Lung (tissue), 12 donors: ENCODE results near the gene SERPINI1. TPM values are rescaled to one million over a fixed set of nuclear protein-coding genes. Genes with fewer than 3 reads are reported as not detected.
A peak's percentile ranks its signal among the peaks of the same experiment; 100 is the strongest.

Source experiments
- ATAC-seq: fragments of 200-7000 bp; cut with Tn5 transposase; one replicate; pipeline ENCODE4 v1.9.1; 2020; ENCODE audit warnings: moderate number of reproducible peaks; ENCODE audit not compliant: insufficient read depth, low FRiP score
- DNase-seq, 3 donors: peaks; one replicate each; pipeline ENCODE4 v3.0.0-alpha.2; 2013 to 2017
- H3K27ac ChIP-seq, 2 donors: one replicate each; pipeline ENCODE4 v1.5.1; 2013; ENCODE audit warnings: mild to moderate bottlenecking in 2 of 2, moderate library complexity in 2 of 2, control low read depth in 1 of 2, inconsistent platforms in 1 of 2, low read depth in 1 of 2, low read length in 1 of 2
- H3K27me3 ChIP-seq, 3 donors: one replicate each; pipeline ENCODE4 v1.5.1; 2013; ENCODE audit warnings: low read length in 2 of 3; ENCODE audit not compliant: control insufficient read depth in 3 of 3, insufficient read depth in 3 of 3
- H3K36me3 ChIP-seq, 4 donors: one replicate each; pipeline ENCODE4 v1.5.1; 2013; ENCODE audit warnings: low read length in 4 of 4, mild to moderate bottlenecking in 1 of 4, moderate library complexity in 1 of 4; ENCODE audit not compliant: control insufficient read depth in 4 of 4, insufficient read depth in 4 of 4
- H3K4me1 ChIP-seq, 5 donors: one replicate each; pipeline ENCODE4 v1.5.1; 2013; ENCODE audit warnings: low read length in 5 of 5, mild to moderate bottlenecking in 2 of 5, moderate library complexity in 1 of 5; ENCODE audit not compliant: control insufficient read depth in 5 of 5, insufficient read depth in 5 of 5
- H3K4me3 ChIP-seq: one replicate; pipeline ENCODE4 v1.5.1; 2013; ENCODE audit warnings: mild to moderate bottlenecking, control low read depth, moderate library complexity
- H3K9ac ChIP-seq, 2 donors: one replicate each; pipeline ENCODE4 v1.5.1; 2013; ENCODE audit warnings: low read length in 2 of 2, control low read depth in 1 of 2; ENCODE audit not compliant: insufficient read depth in 1 of 2
- H3K9me3 ChIP-seq, 4 donors: one replicate each; pipeline ENCODE4 v1.5.1; 2013; ENCODE audit warnings: low read length in 3 of 4, mild to moderate bottlenecking in 1 of 4, moderate library complexity in 1 of 4; ENCODE audit not compliant: control insufficient read depth in 4 of 4, insufficient read depth in 3 of 4
- CTCF ChIP-seq: IDR thresholded peaks from 2 replicates; pipeline ENCODE4 v1.5.1; 2012; ENCODE audit warnings: mild to moderate bottlenecking; ENCODE audit errors: control extremely low read depth, extremely low read depth
- WGBS, 2 donors: extraction: QIAGEN DNeasy Blood & Tissue Kit; methylation state at CpG; one replicate each; pipeline ENCODE4 v1.1.7; 2013; 5-methylcytosine and 5-hydroxymethylcytosine counted together
- polyA plus RNA-seq, 2 donors: library from polyadenylated mRNA; stranded (reverse); fragments of 200-250 nt; gene quantifications; one replicate each; pipeline ENCODE4 v1.2.1, GENCODE V29; 2013
- total RNA-seq, 2 donors: library from RNA; depleted of rRNA in 1 of 2; stranded (reverse); fragments of >200 nt in 1 of 2; gene quantifications; one replicate each; pipeline ENCODE4 v1.2.1, GENCODE V29; 2014 to 2021
- donor health status: control.
- donor health status: control.
- donor health status: Bipolar disorder and iron deficiency.
- donor health status: healthy.
- donor health status: DM: yes; HTN: yes; CAD: no.

The SERPINI1 gene
- total and polyA plus RNA-seq, 4 donors, result 3.3 to 18.3 (median 5.5) TPM

- no peak for TF ChIP-seq CTCF
- ATAC-seq, result no peak
- no peaks in the 10 kb centered on the region for H3K27me3 ChIP-seq
- no peaks in the 10 kb centered on the region for H3K36me3 ChIP-seq
- no peak overlapping the region for H3K9ac ChIP-seq
- peaks cover 0 to 27% (median 5%) of the 10 kb centered on the region in 5 donors for H3K4me1 ChIP-seq
- H3K9me3 ChIP-seq, result no peaks in the 10 kb centered on the region
- peak overlapping the region in 1 of 2 donors; percentile 40 for H3K27ac ChIP-seq
- no peak overlapping the region for H3K4me3 ChIP-seq
- peak in 1 of 3 donors; percentile 9 for DNase-seq
- 49 to 77% methylated on average over 6 of the region's 6 CpGs for WGBS, 2 donors
These were observed 77.9 kb downstream of the SERPINI1 start for GRCh38 chr3:167813169-167814123.

GRCh38 chr3:167814441-167814951 lies 79.0 kb downstream of the SERPINI1 start:
- Histone ChIP-seq H3K27ac (peak overlapping the region in 1 of 2 donors; percentile 56), H3K4me1 (peaks cover 0 to 22% (median 5%) of the 10 kb centered on the region in 5 donors), H3K36me3 (no peaks in the 10 kb centered on the region), H3K9me3 (no peaks in the 10 kb centered on the region), H3K4me3 (no peak overlapping the region), H3K27me3 (no peaks in the 10 kb centered on the region), H3K9ac (no peak overlapping the region)
- no peak for TF ChIP-seq CTCF
- 29 to 46% methylated on average over 4 of the region's 4 CpGs for WGBS, 2 donors
- DNase-seq, result peak; percentile 19 to 68 (median 64)
- ATAC-seq, result peak; percentile 40

GRCh38 chr3:167816953-167817352 lies 81.4 kb downstream of the SERPINI1 start:
- DNase-seq (no peak), ATAC-seq (no peak)
- no peaks in the 10 kb centered on the region for H3K36me3 ChIP-seq
- H3K27me3 ChIP-seq, result no peaks in the 10 kb centered on the region
- no peak overlapping the region for H3K9ac ChIP-seq
- no peak for TF ChIP-seq CTCF
- WGBS, 2 donors, result 56 to 94% methylated on average over 2 of the region's 2 CpGs
- H3K4me1 ChIP-seq, result peaks cover 0 to 22% (median 5%) of the 10 kb centered on the region in 5 donors
- H3K4me3 ChIP-seq, result no peak overlapping the region
- H3K27ac ChIP-seq, result no peak overlapping the region
- H3K9me3 ChIP-seq, result no peaks in the 10 kb centered on the region
